Sigmoid colon (tissue), 4 donors: ENCODE results near the gene SP5.

Source experiments
- EP300 ChIP-seq, 4 donors: sonication (generic); formaldehyde crosslinking; IDR thresholded peaks; one replicate each; pipeline ENCODE4 v1.6.1; 2017; ENCODE audit warnings: antibody characterized with exemption in 4 of 4
- POLR2A ChIP-seq, 2 donors: fragments of 450-650 bp; IDR thresholded peaks; one replicate each; pipeline ENCODE4 v1.6.1; 2016; ENCODE audit warnings: antibody characterized with exemption in 2 of 2, mild to moderate bottlenecking in 2 of 2, moderate library complexity in 2 of 2
- POLR2AphosphoS5 ChIP-seq, 4 donors: sonication (generic); formaldehyde crosslinking; IDR thresholded peaks; one replicate each; pipeline ENCODE4 v1.6.1; 2017; ENCODE audit warnings: antibody characterized with exemption in 4 of 4
- TF ChIP-seq, protein P1 (sequence below), 4 experiments: fragments of 450-650 bp in 3 of 4; fragments of 200-600 bp in 1 of 4; IDR thresholded peaks; one replicate each; pipeline ENCODE4 v1.5.1; 2016 to 2019; ENCODE audit warnings: antibody characterized with exemption in 4 of 4, mild to moderate bottlenecking in 3 of 4, moderate library complexity in 2 of 4

DNA sequence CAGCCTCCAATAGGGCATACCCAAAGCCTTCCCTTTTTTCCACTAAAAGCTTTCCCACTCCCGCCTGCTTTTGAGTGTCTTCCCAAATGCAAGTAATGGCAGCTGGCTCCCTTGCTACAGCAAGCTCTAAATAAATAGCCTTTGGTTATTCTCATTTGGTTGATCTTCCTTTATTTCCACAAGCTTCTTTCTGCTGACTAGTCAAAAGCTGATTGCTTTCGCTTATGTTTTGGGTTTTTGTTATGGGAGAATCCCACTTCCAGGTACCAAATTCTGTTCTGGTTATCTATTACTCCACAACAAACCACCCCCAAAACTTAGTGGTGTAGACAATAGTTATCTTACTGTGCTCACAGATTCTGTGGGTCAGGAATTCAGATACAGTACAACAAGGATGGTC is 22.3 kb downstream of the SP5 start:
- TF ChIP-seq POLR2A (IDR thresholded peaks at IDR 0.05) (no peak), POLR2AphosphoS5 (IDR thresholded peaks at IDR 0.05) (no peak), EP300 (IDR thresholded peaks at IDR 0.05) (no peak)
- TF ChIP-seq, protein P1, sequence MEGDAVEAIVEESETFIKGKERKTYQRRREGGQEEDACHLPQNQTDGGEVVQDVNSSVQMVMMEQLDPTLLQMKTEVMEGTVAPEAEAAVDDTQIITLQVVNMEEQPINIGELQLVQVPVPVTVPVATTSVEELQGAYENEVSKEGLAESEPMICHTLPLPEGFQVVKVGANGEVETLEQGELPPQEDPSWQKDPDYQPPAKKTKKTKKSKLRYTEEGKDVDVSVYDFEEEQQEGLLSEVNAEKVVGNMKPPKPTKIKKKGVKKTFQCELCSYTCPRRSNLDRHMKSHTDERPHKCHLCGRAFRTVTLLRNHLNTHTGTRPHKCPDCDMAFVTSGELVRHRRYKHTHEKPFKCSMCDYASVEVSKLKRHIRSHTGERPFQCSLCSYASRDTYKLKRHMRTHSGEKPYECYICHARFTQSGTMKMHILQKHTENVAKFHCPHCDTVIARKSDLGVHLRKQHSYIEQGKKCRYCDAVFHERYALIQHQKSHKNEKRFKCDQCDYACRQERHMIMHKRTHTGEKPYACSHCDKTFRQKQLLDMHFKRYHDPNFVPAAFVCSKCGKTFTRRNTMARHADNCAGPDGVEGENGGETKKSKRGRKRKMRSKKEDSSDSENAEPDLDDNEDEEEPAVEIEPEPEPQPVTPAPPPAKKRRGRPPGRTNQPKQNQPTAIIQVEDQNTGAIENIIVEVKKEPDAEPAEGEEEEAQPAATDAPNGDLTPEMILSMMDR (IDR thresholded peaks at IDR 0.05), result no peak
